Upper lobe of left lung (tissue), 4 donors: Measurements from ENCODE around the gene TCERG1L.

Experiments used
- CTCF ChIP-seq, 6 experiments: fragments of 450-650 bp in 4 of 6; fragments of 200-600 bp in 2 of 6; sonication (generic) in 2 of 6; IDR thresholded peaks; one replicate each; pipeline ENCODE4 v1.5.1; 2016 to 2019; ENCODE audit warnings: antibody characterized with exemption in 6 of 6
- EP300 ChIP-seq, 4 donors: sonication (generic); formaldehyde crosslinking; IDR thresholded peaks; one replicate each; pipeline ENCODE4 v1.5.1; 2017; ENCODE audit warnings: antibody characterized with exemption in 4 of 4, control low read depth in 2 of 4
- POLR2A ChIP-seq, 4 donors: fragments of 450-650 bp; IDR thresholded peaks; one replicate each; pipeline ENCODE4 v1.5.1; 2016 to 2017; ENCODE audit warnings: antibody characterized with exemption in 4 of 4, mild to moderate bottlenecking in 2 of 4

- TF ChIP-seq CTCF (IDR thresholded peaks at IDR 0.05) (no peak), EP300 (IDR thresholded peaks at IDR 0.05) (no peak), POLR2A (IDR thresholded peaks at IDR 0.05) (no peak)
Measured at GRCh38 chr10:131239450-131239849, 72.1 kb downstream of the TCERG1L start.
